Hematopoietic multipotent progenitor cell treated with erythropoietin and hydrocortisone succinate and interleukin-3 and kit ligand, for 8 days (in vitro differentiated cells): ENCODE measurements around the gene ZNF282.

Source experiments
- DNase-seq: peaks from one replicate; pipeline ENCODE4 v3.0.0-alpha.2; 2015

The ZNF282 gene

DNA sequence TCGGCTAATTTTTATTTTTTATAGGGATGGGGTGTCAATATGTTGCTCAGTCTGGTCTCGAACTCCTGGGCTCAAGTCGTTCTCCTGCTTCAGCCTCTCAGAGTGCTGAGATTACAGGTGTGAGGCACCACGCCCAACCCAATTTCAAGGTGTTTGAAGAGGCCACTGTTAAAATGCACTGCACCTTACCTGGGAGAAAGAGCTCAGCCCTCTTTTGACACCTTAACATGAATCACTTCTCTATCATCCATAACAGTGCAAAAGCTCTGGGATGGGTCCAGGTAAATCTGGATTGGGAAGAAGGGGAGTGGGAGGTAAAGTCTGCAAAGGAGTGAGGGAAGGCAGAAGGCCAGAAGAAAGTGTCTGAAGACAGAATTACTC lies 557 bp upstream of the ZNF282 start:
- no peak for DNase-seq

GRCh38 chr7:149196151-149196704 lies 882 bp downstream of the ZNF282 start:
- DNase-seq, result peak; percentile 26

- peak; percentile 14 for DNase-seq
These were observed 1.4 kb downstream of the ZNF282 start for GRCh38 chr7:149196705-149197171.

DNA sequence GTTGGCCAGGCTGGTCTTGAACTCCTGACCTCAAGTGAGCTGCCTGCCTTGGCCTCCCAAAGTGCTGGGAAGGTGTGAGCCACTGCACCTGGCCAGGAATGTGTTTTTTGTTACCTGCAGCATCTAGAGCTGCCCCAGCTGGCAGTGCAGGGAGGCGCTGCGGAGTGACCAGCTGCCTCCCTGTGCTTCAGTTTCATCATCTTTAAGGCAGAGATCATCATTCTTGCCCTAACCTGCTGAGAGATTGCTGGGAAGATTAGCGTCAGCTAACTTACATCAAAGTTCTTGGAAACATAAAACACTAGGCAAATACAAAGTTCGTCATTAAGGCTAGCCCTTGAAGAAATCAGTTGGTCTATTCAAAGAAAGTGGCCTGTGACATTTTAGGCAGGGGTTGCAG lies 2.3 kb downstream of the ZNF282 start:
- no peak for DNase-seq

- DNase-seq, result no peak
These were observed 2.9 kb downstream of the ZNF282 start for GRCh38 chr7:149198161-149198816.

- no peak for DNase-seq
These were observed 4.1 kb downstream of the ZNF282 start for GRCh38 chr7:149199234-149199995.

GRCh38 chr7:149202831-149203231 lies 7.5 kb downstream of the ZNF282 start:
- no peak for DNase-seq

GRCh38 chr7:149205690-149206381 lies 10.5 kb downstream of the ZNF282 start:
- no peak for DNase-seq

GRCh38 chr7:149207324-149208035 lies 12.1 kb downstream of the ZNF282 start:
- no peak for DNase-seq

DNA sequence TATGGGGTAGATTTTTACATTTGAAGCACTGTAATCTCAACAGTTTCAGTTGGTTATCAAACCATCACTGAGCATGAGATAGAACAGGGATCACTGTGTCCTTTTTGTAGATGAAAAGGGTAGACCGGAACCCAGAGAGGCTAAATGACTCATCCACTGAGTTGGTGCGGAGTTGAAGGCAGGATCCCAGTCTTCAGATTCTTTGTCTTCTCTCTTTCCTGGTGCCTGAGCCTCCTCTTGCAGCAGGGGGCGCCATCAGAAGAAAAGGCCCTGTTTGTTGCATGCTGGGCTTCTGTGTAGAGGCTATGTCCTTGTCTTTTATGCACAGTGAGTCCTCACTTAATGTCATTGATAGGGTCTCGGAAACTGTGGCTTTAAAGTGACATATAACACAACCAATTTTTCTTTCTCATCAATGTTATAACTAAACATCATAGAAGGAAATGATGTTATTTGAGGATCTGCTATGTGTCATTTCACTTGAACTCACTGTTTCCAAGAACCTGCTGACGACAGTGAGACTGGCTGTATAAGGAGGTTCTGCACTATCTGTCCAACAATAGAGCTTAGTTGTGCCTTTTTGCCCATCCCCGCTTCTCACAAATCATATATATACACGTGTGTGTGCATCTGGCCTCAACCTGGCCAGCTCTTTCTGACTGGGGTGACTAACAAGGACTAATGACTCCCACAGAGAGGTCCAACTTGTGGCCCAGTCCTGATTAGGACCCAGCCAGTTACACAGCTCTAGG lies 14.3 kb downstream of the ZNF282 start:
- peak; percentile 66 for DNase-seq

- DNase-seq, result no peak
These were observed 15.2 kb downstream of the ZNF282 start for GRCh38 chr7:149210551-149210950.

DNA sequence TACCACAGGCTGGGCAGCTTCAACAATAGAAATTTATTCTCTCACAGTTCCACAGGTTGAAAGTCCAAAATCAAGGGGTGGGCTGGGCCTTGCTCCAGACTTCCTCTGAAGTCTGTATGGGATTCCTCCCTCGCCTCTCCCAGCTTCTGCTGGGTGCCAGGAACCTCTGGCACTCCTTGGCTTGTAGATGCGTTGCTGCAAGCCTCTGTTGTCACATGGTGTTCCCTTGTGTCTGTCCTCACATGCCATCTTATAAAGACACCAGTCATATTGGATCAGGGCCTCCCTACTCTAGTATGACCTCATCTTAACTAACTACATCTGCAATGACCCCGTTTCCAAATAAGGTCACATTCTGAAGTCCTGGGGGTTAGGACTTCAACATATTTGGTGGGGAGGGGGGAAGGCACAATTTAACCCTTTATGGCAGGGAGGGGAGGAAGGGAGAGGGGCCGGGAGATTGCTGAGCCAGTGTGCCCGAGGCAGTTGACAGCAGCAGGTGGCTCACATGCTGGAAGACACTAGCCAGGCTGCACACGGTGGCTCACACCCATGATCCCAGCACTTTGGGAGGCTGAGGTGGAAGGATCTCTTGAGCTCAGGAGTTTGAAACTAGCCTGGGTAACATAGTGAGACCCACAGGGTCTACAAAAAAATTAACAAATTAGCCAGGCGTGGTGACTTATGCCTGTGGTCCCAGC lies 18.8 kb downstream of the ZNF282 start:
- DNase-seq, result no peak

DNA sequence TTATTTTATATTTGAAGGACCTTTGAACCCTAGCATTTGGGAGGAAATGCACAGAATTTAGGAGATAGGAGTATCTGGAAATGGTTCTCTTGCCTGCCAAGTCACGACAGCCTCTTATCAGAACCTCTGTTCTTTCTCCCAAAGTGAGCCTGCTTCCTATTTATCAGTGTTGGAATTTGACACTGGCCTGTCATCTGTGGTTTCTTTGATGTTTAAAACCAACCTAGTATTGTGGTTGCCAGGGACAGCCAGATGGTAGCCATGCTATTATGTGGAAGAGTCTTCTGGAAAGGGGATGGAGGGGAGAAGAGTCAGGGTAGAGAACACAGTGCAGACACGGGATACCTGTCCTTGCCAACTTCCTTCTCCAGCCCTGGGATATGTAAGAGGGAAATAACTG lies 21.1 kb downstream of the ZNF282 start:
- DNase-seq, result no peak

DNA sequence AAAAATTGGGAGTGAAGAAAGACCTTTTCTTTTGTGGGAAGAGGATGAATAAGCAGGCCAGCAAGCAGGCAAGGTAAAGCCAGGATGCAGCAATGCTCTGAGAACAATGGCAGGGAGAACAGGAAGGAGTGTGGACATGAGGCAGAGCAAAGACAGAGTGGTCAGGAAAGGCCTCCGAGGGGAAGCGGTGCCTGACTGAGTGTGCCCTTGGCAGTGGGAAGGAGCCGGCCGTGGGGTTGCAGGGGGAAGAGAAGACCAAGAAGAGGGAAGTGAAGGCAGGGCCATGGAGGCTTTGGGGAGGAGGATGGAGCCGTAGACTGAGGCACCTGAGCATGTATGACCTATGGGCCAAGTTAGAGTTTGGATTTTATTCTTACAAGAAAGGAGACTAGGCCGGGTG lies 22.2 kb downstream of the ZNF282 start:
- DNase-seq, result no peak

DNA sequence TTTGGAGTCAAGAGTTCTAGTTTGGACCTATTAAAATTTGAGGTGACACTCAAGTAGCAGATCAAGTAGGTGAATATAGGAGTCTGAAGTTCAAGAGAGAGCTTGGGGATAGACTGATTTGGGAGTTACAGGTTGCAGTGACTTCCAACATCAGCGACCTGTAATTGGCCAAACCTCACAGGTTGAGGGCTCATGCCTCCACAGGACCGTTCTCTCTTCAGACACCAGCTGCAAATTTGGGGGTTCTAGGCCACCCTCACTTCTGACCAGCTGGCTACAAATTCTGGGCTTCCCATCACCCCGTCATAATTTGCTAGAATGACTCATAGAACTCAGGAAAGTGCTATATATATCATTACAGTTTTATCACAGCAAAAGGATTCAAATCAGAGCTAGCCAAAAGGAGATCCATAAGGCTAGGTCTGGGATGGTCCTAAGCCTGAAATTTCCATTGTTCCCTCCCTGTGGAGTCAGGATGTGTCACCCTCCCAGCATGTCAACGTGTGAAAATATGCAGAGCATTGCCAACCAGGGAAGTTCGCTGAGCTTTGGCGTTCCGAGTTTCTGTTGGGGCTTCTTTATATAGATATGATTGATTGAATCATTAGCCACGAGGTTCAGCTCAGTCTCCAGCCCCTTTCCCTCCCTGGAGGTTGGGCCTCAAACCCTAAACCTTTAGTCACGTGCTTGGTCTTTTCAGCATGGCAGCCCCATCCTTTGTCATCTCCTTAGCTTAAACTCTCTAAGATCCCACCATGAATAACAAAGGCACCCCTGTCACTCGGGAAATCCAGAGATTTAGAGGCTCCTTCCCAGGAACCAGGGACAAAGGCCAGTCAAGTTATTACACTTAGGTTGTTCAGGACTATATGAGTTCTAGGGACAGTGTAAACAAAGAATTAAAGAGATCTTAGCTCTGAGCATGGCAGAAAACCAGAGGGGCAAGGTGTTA lies 23.4 kb downstream of the ZNF282 start:
- DNase-seq, result no peak

DNA sequence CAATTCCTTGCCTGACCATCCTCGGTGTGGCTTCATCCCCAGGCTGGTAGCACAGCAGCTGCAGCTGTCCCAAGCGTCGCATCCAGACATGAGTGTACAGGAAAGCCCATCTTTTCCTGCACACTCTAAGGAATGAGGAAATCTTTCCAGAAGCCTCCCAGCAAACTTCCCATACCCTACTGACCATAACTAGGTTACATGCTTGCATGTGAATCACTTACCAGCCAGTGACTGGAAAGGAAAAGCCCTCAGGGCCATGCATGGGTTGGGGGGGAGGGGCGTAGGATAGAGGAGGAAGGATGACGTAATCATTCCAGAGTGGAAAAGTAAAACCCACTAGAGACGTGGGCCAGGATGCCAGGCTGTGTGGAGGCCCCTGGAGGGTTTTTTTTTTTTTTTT lies 25.2 kb downstream of the ZNF282 start:
- DNase-seq, result no peak

DNA sequence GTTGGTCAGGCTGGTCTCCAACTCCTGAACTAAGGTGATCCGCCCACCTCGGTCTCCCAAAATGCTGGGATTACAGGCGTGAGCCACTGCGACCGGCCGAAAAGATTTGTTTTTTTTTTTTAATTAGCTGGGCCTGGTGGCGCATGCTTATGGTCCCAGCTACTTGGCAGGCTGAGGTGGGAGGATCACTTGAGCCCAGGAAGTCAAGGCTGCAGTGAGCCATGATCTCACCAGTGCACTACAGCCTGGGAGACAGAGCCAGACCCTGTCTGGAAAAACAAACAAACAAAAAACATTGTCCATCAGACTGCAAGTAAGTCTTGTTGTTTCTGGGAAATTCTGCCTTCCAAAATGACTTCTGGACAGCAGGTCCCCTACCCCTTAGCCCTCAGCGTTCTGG lies 27.8 kb downstream of the ZNF282 start:
- no peak for DNase-seq

- DNase-seq, result no peak
These were observed 28.4 kb downstream of the ZNF282 start for GRCh38 chr7:149223761-149224160.

DNA sequence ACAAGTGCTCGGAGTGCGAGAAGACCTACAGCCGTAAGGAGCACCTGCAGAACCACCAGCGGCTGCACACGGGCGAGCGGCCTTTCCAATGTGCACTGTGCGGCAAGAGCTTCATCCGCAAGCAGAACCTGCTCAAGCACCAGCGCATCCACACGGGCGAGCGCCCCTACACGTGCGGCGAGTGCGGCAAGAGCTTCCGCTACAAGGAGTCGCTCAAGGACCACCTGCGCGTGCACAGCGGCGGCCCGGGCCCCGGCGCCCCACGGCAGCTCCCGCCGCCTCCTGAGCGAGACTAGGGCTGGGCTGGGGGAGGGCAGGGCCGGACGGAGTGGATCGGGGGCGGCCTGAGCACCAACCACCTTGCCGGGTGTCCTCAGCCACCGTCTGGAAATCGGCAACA lies 29.0 kb downstream of the ZNF282 start:
- DNase-seq, result no peak

- no peak for DNase-seq
These were observed 29.8 kb downstream of the ZNF282 start for GRCh38 chr7:149225106-149225505.
